H9 (cell line): ENCODE results near the gene ZBTB16. TPM values are rescaled to one million over a fixed set of nuclear protein-coding genes. Genes with fewer than 3 reads are reported as not detected.
A peak's percentile ranks its signal among the peaks of the same experiment; 100 is the strongest.

Source experiments
- DNase-seq: peaks from one replicate; pipeline ENCODE4 v3.0.0-alpha.2; 2017
- H2AFZ ChIP-seq: one replicate; pipeline ENCODE4 v1.6.1; 2013; ENCODE audit warnings: mild to moderate bottlenecking, low read length, control low read depth, moderate library complexity
- H2AK5ac ChIP-seq: 2 replicates; pipeline ENCODE4 v1.6.1; 2013; ENCODE audit warnings: low read length, control low read depth, mixed read lengths; ENCODE audit not compliant: insufficient read length
- H2BK120ac ChIP-seq: one replicate; pipeline ENCODE4 v1.6.1; 2013; ENCODE audit warnings: low read depth, mild to moderate bottlenecking, low read length, control low read depth, inconsistent platforms; ENCODE audit not compliant: poor library complexity, severe bottlenecking
- H2BK12ac ChIP-seq: 2 replicates; pipeline ENCODE4 v1.6.1; 2013; ENCODE audit warnings: low read length, control low read depth, mixed read lengths, low read depth; ENCODE audit not compliant: insufficient read length
- H2BK15ac ChIP-seq: 2 replicates; pipeline ENCODE4 v1.6.1; 2013; ENCODE audit warnings: low read depth, low read length, control low read depth
- H2BK20ac ChIP-seq: one replicate; pipeline ENCODE4 v1.6.1; 2013; ENCODE audit warnings: low read depth, mild to moderate bottlenecking, low read length, control low read depth, inconsistent platforms; ENCODE audit not compliant: poor library complexity, severe bottlenecking
- H2BK5ac ChIP-seq: 2 replicates; pipeline ENCODE4 v1.6.1; 2013; ENCODE audit warnings: low read length, control low read depth, mixed read lengths; ENCODE audit not compliant: insufficient read length
- H3K14ac ChIP-seq: 2 replicates; pipeline ENCODE4 v1.6.1; 2013; ENCODE audit warnings: low read length, control low read depth; ENCODE audit not compliant: insufficient read depth
- H3K18ac ChIP-seq: 2 replicates; pipeline ENCODE4 v1.6.1; 2013; ENCODE audit warnings: low read depth, mild to moderate bottlenecking, mixed read lengths, low read length, control low read depth; ENCODE audit not compliant: insufficient read length
- H3K23ac ChIP-seq: 2 replicates; pipeline ENCODE4 v1.6.1; 2013; ENCODE audit warnings: low read length, control low read depth, mixed read lengths, low read depth; ENCODE audit not compliant: insufficient read length
- H3K23me2 ChIP-seq: 2 replicates; pipeline ENCODE4 v1.6.1; 2013; ENCODE audit warnings: low read depth, mild to moderate bottlenecking, mixed read lengths, low read length, control low read depth; ENCODE audit not compliant: insufficient read length, poor library complexity, severe bottlenecking
- H3K27ac ChIP-seq: 2 replicates; pipeline ENCODE4 v1.5.1; 2013; ENCODE audit warnings: low read length, control low read depth, mixed read lengths, low read depth; ENCODE audit not compliant: insufficient read length
- H3K27me3 ChIP-seq: 2 replicates; pipeline ENCODE4 v1.6.1; 2013; ENCODE audit warnings: low read length, control low read depth, inconsistent platforms; ENCODE audit not compliant: insufficient read depth
- H3K4ac ChIP-seq: 2 replicates; pipeline ENCODE4 v1.6.1; 2013; ENCODE audit warnings: low read depth, mild to moderate bottlenecking, control low read depth, inconsistent platforms, low read length, moderate library complexity
- H3K4me1 ChIP-seq: 2 replicates; pipeline ENCODE4 v1.6.1; 2013; ENCODE audit warnings: low read length, control low read depth, inconsistent platforms; ENCODE audit not compliant: insufficient read depth
- H3K4me2 ChIP-seq: 2 replicates; pipeline ENCODE4 v1.6.1; 2013; ENCODE audit warnings: low read length, control low read depth, mixed read lengths; ENCODE audit not compliant: insufficient read length, insufficient read depth
- H3K56ac ChIP-seq: 2 replicates; pipeline ENCODE4 v1.6.1; 2013; ENCODE audit warnings: low read depth, mild to moderate bottlenecking, mixed read lengths, low read length, control low read depth; ENCODE audit not compliant: insufficient read length
- H3K79me1 ChIP-seq: 2 replicates; pipeline ENCODE4 v1.6.1; 2013; ENCODE audit warnings: low read depth, mild to moderate bottlenecking, moderate library complexity, low read length, control low read depth, inconsistent platforms; ENCODE audit not compliant: insufficient read depth, poor library complexity, severe bottlenecking
- H3K79me2 ChIP-seq: 2 replicates; pipeline ENCODE4 v1.6.1; 2013; ENCODE audit warnings: low read length, control low read depth, inconsistent platforms; ENCODE audit not compliant: insufficient read depth
- H3K9ac ChIP-seq: 2 replicates; pipeline ENCODE4 v1.6.1; 2013; ENCODE audit warnings: low read length, control low read depth, mixed read lengths; ENCODE audit not compliant: insufficient read length; ENCODE audit errors: extremely low read depth
- H3K9me3 ChIP-seq: one replicate; pipeline ENCODE4 v1.6.1; 2013; ENCODE audit warnings: low read depth, low read length, inconsistent platforms; ENCODE audit not compliant: control insufficient read depth
- H3T11ph ChIP-seq: one replicate; pipeline ENCODE4 v1.6.1; 2013; ENCODE audit warnings: mild to moderate bottlenecking, low read length, control low read depth, inconsistent platforms
- H4K20me1 ChIP-seq: one replicate; pipeline ENCODE4 v1.6.1; 2013; ENCODE audit not compliant: control insufficient read depth, insufficient read length, insufficient read depth
- H4K5ac ChIP-seq: 2 replicates; pipeline ENCODE4 v1.6.1; 2013; ENCODE audit warnings: low read depth, mild to moderate bottlenecking, mixed read lengths, low read length, control low read depth; ENCODE audit not compliant: insufficient read length
- H4K8ac ChIP-seq: replicated peaks from 2 replicates; pipeline ENCODE4 v1.6.1; 2013; ENCODE audit warnings: low read length, control low read depth, mixed read lengths, low read depth; ENCODE audit not compliant: insufficient read length
- H4K91ac ChIP-seq: 2 replicates; pipeline ENCODE4 v1.6.1; 2013; ENCODE audit warnings: low read depth, mild to moderate bottlenecking, moderate library complexity, mixed read lengths, low read length, control low read depth; ENCODE audit not compliant: insufficient read length
- H3K27ac Mint-ChIP-seq, 3 experiments: 2 replicates in 2 of 3; 3 replicates in 1 of 3; pipeline ENCODE4 v1.8.0; 2020 to 2021; ENCODE audit warnings: mixed read lengths in 3 of 3, mild to moderate bottlenecking in 1 of 3, moderate library complexity in 1 of 3
- H3K27me3 Mint-ChIP-seq: 2 replicates; pipeline ENCODE4 v1.8.0; 2021; ENCODE audit warnings: low read depth, mild to moderate bottlenecking, moderate library complexity, mixed read lengths
- H3K36me3 Mint-ChIP-seq, 3 experiments: 2 replicates in 2 of 3; 3 replicates in 1 of 3; pipeline ENCODE4 v1.8.0; 2020 to 2021; ENCODE audit warnings: low read depth in 3 of 3, mixed read lengths in 3 of 3; ENCODE audit not compliant: insufficient read depth in 1 of 3
- H3K4me1 Mint-ChIP-seq, 2 experiments: 2 replicates each; pipeline ENCODE4 v1.8.0; 2020; ENCODE audit warnings: mixed read lengths in 2 of 2
- H3K4me3 Mint-ChIP-seq, 2 experiments: 2 replicates in 1 of 2; 3 replicates in 1 of 2; pipeline ENCODE4 v1.8.0; 2020 to 2021; ENCODE audit warnings: mild to moderate bottlenecking in 2 of 2, mixed read lengths in 2 of 2, moderate library complexity in 1 of 2
- H3K9me3 Mint-ChIP-seq, 2 experiments: 2 replicates in 1 of 2; 3 replicates in 1 of 2; pipeline ENCODE4 v1.8.0; 2020; ENCODE audit warnings: mild to moderate bottlenecking in 2 of 2, mixed read lengths in 2 of 2, moderate library complexity in 1 of 2
- CTCF ChIP-seq: fragments of 200-600 bp; sonication (generic); conservative IDR thresholded peaks from 3 replicates; pipeline ENCODE4 v1.8.0; 2021; ENCODE audit warnings: antibody characterized with exemption, mild to moderate bottlenecking
- WGBS: extraction: QIAGEN DNeasy Blood & Tissue Kit; methylation state at CpG from one replicate; pipeline ENCODE4 v1.1.7; 2013; ENCODE audit warnings: missing lambda C conversion rate, low lambda C conversion rate, mixed read lengths; ENCODE audit not compliant: insufficient read length; ENCODE audit errors: extremely low coverage; 5-methylcytosine and 5-hydroxymethylcytosine counted together
- total RNA-seq: library from RNA; stranded (reverse); gene quantifications from 2 replicates; pipeline ENCODE4 v1.2.1, GENCODE V29; 2021

The ZBTB16 gene
- total RNA-seq, 1 experiment from 2014 or later, result not detected

- H3T11ph ChIP-seq, result no peak overlapping the region
- no peaks in the 10 kb centered on the region for H3K23me2 ChIP-seq
- no peaks in the 10 kb centered on the region for H3K79me2 ChIP-seq
- peak; percentile 62 for DNase-seq
- Mint-ChIP-seq H3K36me3 (no peaks in the 10 kb centered on the region; a peak in 1 of 7 replicates), H3K9me3 (no peaks in the 10 kb centered on the region; a peak in 1 of 5 replicates), H3K4me1 (peaks cover 0 to 6% of the 10 kb centered on the region in 2 experiments; a peak in 1 of 4 replicates), H3K27me3 (peaks cover 17% of the 10 kb centered on the region), H3K27ac (no peak overlapping the region), H3K4me3 (no peak overlapping the region)
- no peak overlapping the region for H2BK15ac ChIP-seq
- no peaks in the 10 kb centered on the region for H3K27me3 ChIP-seq
- H4K91ac ChIP-seq, result no peak overlapping the region
- H2BK12ac ChIP-seq, result no peak overlapping the region
- no peaks in the 10 kb centered on the region for H3K9me3 ChIP-seq
- no peak overlapping the region for H2AFZ ChIP-seq
- H3K27ac ChIP-seq, result no peak overlapping the region
- H3K4ac ChIP-seq, result no peak overlapping the region
- no peak overlapping the region for H3K14ac ChIP-seq
- H4K20me1 ChIP-seq, result no peaks in the 10 kb centered on the region
- WGBS, result no CpG with 5 or more reads among the region's 1 CpG
- H2BK20ac ChIP-seq, result no peak overlapping the region
- no peak overlapping the region for H3K4me2 ChIP-seq
- H3K18ac ChIP-seq, result no peak overlapping the region
- H4K8ac ChIP-seq, result no peak overlapping the region
- H3K4me1 ChIP-seq, result no peaks in the 10 kb centered on the region
- no peak overlapping the region for H3K23ac ChIP-seq
- no peaks in the 10 kb centered on the region for H3K79me1 ChIP-seq
- peak; percentile 64; the same call in 2 of the 3 replicates for TF ChIP-seq CTCF
- no peak overlapping the region for H4K5ac ChIP-seq
- no peak overlapping the region for H2BK120ac ChIP-seq
- no peak overlapping the region for H3K56ac ChIP-seq
- no peak overlapping the region for H2AK5ac ChIP-seq
- no peak overlapping the region for H2BK5ac ChIP-seq
- no peak overlapping the region for H3K9ac ChIP-seq
Observed at GRCh38 chr11:114026355-114026754, 33.2 kb upstream of the ZBTB16 start.
